Vagina (tissue), 2 donors: ENCODE data around the gene CELA2A. TPM values are rescaled to one million over a fixed set of nuclear protein-coding genes. Genes with fewer than 3 reads are reported as not detected.

Source experiments
- DNase-seq, 2 donors: peaks; one replicate each; pipeline ENCODE4 v3.0.0-alpha.2; 2017; ENCODE audit errors: extremely low spot score in 2 of 2
- H3K27ac ChIP-seq: fragments of 200-600 bp; sonication (generic); one replicate; pipeline ENCODE4 v1.5.1; 2019
- H3K27me3 ChIP-seq: fragments of 200-600 bp; sonication (generic); one replicate; pipeline ENCODE4 v1.5.1; 2019
- H3K36me3 ChIP-seq, 2 donors: fragments of 200-600 bp; sonication (generic); one replicate each; pipeline ENCODE4 v1.5.1; 2017 to 2019
- H3K4me1 ChIP-seq: fragments of 200-600 bp; sonication (generic); one replicate; pipeline ENCODE4 v1.5.1; 2019
- H3K4me3 ChIP-seq, 2 donors: fragments of 200-600 bp; sonication (generic); 1 replicate in 1 of 2; 2 replicates in 1 of 2; pipeline ENCODE4 v1.5.1; 2016 to 2019
- H3K9me3 ChIP-seq: fragments of 200-600 bp; sonication (generic); one replicate; pipeline ENCODE4 v1.5.1; 2019
- CTCF ChIP-seq, 3 experiments: fragments of 450-650 bp in 2 of 3; fragments of 200-600 bp in 1 of 3; sonication (generic) in 1 of 3; IDR thresholded peaks; one replicate each; pipeline ENCODE4 v1.5.1; 2017 to 2019; ENCODE audit warnings: antibody characterized with exemption in 3 of 3, mild to moderate bottlenecking in 2 of 3, moderate library complexity in 2 of 3
- POLR2A ChIP-seq, 2 donors: fragments of 450-650 bp; IDR thresholded peaks; one replicate each; pipeline ENCODE4 v1.6.1; 2017; ENCODE audit warnings: antibody characterized with exemption in 2 of 2, mild to moderate bottlenecking in 2 of 2, moderate library complexity in 2 of 2
- POLR2AphosphoS5 ChIP-seq, 2 donors: sonication (generic); formaldehyde crosslinking; IDR thresholded peaks; one replicate each; pipeline ENCODE4 v1.9.0; 2017; ENCODE audit warnings: antibody characterized with exemption in 2 of 2, mild to moderate bottlenecking in 2 of 2, low read depth in 1 of 2; ENCODE audit not compliant: insufficient read depth in 1 of 2
- intact Hi-C: fragments of 100-400 bp; cut with DNase I; formaldehyde crosslinking; loops from one replicate; pipeline ENCODE4 v1.15.1; 2023
- total RNA-seq: library from RNA; depleted of rRNA; stranded (reverse); fragments of >200 nt; gene quantifications from one replicate; pipeline ENCODE4 v1.2.3, GENCODE V29; 2016

CELA2A gene
- total RNA-seq, 1 donor from 2014 or later = not detected

GRCh38 chr1:15448877-15449462, 7.6 kb upstream of the CELA2A start:
- DNase-seq = no peak
- TF ChIP-seq CTCF (IDR thresholded peaks at IDR 0.05) = no peak
- TF ChIP-seq POLR2A (IDR thresholded peaks at IDR 0.05) = no peak
- TF ChIP-seq POLR2AphosphoS5 (IDR thresholded peaks at IDR 0.05; ENCODE audit: insufficient read depth in 1 of 2, low read depth in 1 of 2) = no peak
- intact Hi-C loops = no loop called here
- H3K36me3 ChIP-seq = no peaks in the 10 kb centered on the region
- no peaks in the 10 kb centered on the region for H3K27me3 ChIP-seq
- no peaks in the 10 kb centered on the region for H3K4me1 ChIP-seq
- H3K27ac ChIP-seq = no peak overlapping the region
- no peak overlapping the region for H3K4me3 ChIP-seq
- H3K9me3 ChIP-seq = no peaks in the 10 kb centered on the region

GRCh38 chr1:15449567-15449966, 7.0 kb upstream of the CELA2A start:
- intact Hi-C loops = no loop called here
- H3K9me3 ChIP-seq = no peaks in the 10 kb centered on the region
- TF ChIP-seq POLR2A (IDR thresholded peaks at IDR 0.05) (no peak), CTCF (IDR thresholded peaks at IDR 0.05) (no peak), POLR2AphosphoS5 (IDR thresholded peaks at IDR 0.05; ENCODE audit: insufficient read depth in 1 of 2, low read depth in 1 of 2) (no peak)
- no peaks in the 10 kb centered on the region for H3K36me3 ChIP-seq
- no peak for DNase-seq
- H3K27ac ChIP-seq = no peak overlapping the region
- H3K4me1 ChIP-seq = no peaks in the 10 kb centered on the region
- H3K27me3 ChIP-seq = no peaks in the 10 kb centered on the region
- no peak overlapping the region for H3K4me3 ChIP-seq

- no peak for DNase-seq
- TF ChIP-seq POLR2AphosphoS5 (IDR thresholded peaks at IDR 0.05; ENCODE audit: insufficient read depth in 1 of 2, low read depth in 1 of 2) = no peak
- no peak for TF ChIP-seq POLR2A (IDR thresholded peaks at IDR 0.05)
- no peak for TF ChIP-seq CTCF (IDR thresholded peaks at IDR 0.05)
- H3K27me3 ChIP-seq = no peaks in the 10 kb centered on the region
- no peak overlapping the region for H3K4me3 ChIP-seq
- no peaks in the 10 kb centered on the region for H3K9me3 ChIP-seq
- intact Hi-C loops = no loop called here
- H3K36me3 ChIP-seq = no peaks in the 10 kb centered on the region
- H3K27ac ChIP-seq = no peak overlapping the region
- H3K4me1 ChIP-seq = no peaks in the 10 kb centered on the region
These were observed 5.4 kb upstream of the CELA2A start for GRCh38 chr1:15451014-15451722.

- no peak for DNase-seq
- H3K4me3 ChIP-seq = no peak overlapping the region
- no peaks in the 10 kb centered on the region for H3K36me3 ChIP-seq
- no peaks in the 10 kb centered on the region for H3K9me3 ChIP-seq
- intact Hi-C loops = no loop called here
- H3K27ac ChIP-seq = no peak overlapping the region
- TF ChIP-seq POLR2AphosphoS5 (IDR thresholded peaks at IDR 0.05; ENCODE audit: insufficient read depth in 1 of 2, low read depth in 1 of 2) = no peak
- no peak for TF ChIP-seq CTCF (IDR thresholded peaks at IDR 0.05)
- no peak for TF ChIP-seq POLR2A (IDR thresholded peaks at IDR 0.05)
- no peaks in the 10 kb centered on the region for H3K27me3 ChIP-seq
- H3K4me1 ChIP-seq = no peaks in the 10 kb centered on the region
These were observed 4.3 kb upstream of the CELA2A start for GRCh38 chr1:15452216-15452615.
